Lower leg skin (tissue), 3 donors: Measurements from ENCODE around the gene GAB3.
"Not testable (repeated sequence)": the region's sequence is repeated elsewhere in the genome, so short reads cannot be mapped to it uniquely, and the experiment has no call there.

ENCODE experiments used
- POLR2A ChIP-seq, 2 donors: fragments of 450-650 bp; IDR thresholded peaks; one replicate each; pipeline ENCODE4 v1.6.1; 2016 to 2017; ENCODE audit warnings: antibody characterized with exemption in 2 of 2, mild to moderate bottlenecking in 1 of 2, moderate library complexity in 1 of 2
- TF ChIP-seq, protein P1 (sequence below), 3 donors: fragments of 450-650 bp; IDR thresholded peaks; one replicate each; pipeline ENCODE4 v1.5.1; 2016; ENCODE audit warnings: antibody characterized with exemption in 3 of 3, mild to moderate bottlenecking in 3 of 3, moderate library complexity in 2 of 3

- TF ChIP-seq, protein P1, sequence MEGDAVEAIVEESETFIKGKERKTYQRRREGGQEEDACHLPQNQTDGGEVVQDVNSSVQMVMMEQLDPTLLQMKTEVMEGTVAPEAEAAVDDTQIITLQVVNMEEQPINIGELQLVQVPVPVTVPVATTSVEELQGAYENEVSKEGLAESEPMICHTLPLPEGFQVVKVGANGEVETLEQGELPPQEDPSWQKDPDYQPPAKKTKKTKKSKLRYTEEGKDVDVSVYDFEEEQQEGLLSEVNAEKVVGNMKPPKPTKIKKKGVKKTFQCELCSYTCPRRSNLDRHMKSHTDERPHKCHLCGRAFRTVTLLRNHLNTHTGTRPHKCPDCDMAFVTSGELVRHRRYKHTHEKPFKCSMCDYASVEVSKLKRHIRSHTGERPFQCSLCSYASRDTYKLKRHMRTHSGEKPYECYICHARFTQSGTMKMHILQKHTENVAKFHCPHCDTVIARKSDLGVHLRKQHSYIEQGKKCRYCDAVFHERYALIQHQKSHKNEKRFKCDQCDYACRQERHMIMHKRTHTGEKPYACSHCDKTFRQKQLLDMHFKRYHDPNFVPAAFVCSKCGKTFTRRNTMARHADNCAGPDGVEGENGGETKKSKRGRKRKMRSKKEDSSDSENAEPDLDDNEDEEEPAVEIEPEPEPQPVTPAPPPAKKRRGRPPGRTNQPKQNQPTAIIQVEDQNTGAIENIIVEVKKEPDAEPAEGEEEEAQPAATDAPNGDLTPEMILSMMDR (IDR thresholded peaks at IDR 0.05), result not testable (repeated sequence)
- TF ChIP-seq POLR2A (IDR thresholded peaks at IDR 0.05), result not testable (repeated sequence)
These were observed 107.2 kb downstream of the GAB3 start for GRCh38 chrX:154643708-154644107.
